Measurements from ENCODE around the gene DDX39B.
"Not testable (repeated sequence)": the region's sequence is repeated elsewhere in the genome, so short reads cannot be mapped to it uniquely, and the experiment has no call there.

Gene DDX39B

DNA sequence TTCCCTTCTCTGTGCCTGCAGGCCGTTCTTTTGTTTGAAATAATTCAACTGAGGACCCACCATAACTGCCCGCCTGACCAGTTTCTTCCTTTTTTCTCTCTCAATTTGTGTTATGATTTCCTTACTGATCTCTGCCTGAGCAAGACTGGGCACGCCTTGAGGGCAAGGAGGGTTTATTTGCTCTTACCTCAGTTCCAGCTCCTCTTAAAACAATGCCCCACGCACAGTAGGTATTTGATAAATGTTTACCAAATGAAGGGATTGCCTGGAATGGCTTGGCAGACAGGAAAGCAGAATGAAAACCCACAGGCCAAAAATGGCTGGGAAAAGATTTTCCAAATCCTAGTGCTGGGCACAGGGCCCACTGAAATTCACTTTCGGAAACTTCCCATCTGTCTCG is 54.1 kb downstream of the DDX39B start:
- not testable (repeated sequence) for DNase-seq (ENCODE audit: low read depth in 2 of 2)

DNA sequence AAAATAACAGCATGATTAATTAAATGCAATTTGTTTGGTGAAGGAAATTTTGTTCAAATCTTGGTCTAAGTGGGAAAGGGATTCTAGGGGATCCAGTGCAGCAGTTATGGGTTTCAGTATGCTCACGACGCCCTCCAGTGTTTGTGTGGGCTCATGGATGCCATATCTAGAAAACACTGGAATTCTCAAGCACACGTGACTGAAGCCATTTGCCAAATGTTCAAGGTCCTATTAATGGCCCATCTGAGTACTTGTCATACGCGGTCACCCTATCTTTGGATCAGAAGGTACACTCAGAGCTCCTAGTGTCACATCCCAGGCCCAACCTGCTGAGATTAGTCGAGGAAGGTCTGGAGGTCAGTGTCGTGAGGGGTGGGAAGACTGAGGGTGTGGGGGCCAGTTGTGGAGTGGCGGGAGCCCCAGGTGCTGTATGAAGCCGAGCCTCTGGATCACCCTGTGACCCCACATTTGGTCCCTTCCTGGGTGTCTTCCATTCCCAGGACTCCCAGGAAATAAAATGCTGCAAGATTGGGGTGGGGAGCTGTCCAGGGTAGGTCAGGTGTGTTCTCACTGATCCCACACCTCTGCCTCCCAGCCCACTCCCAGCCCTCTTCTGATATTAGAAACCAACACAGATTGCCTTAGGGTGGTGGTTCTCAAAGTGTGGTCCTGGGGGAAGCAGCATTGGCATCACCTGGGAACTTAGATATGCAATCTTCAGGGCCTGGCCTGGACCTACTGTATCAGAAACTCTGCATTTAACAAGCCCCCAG is 55.6 kb downstream of the DDX39B start:
- DNase-seq (ENCODE audit: low read depth in 2 of 2): not testable (repeated sequence)

DNA sequence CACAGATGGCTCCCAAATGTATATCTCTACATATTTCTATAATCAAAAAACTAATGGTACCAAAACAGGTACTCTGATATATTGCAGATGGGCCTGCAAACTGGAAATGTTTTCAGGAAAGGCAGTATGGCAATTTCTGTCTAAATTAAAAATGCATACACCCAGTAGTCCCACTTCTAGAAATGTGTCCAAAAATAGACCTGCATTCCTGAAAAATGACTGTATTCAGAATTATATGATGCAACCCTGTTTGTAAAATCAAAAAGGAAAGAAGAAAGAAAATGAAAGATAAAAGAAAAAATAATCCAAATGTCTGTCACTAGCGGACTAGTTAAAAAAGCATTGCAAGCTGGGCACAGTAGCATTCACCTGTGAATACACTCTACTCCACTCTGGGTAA is 56.7 kb downstream of the DDX39B start:
- DNase-seq (ENCODE audit: low read depth in 2 of 2): no peak

DNA sequence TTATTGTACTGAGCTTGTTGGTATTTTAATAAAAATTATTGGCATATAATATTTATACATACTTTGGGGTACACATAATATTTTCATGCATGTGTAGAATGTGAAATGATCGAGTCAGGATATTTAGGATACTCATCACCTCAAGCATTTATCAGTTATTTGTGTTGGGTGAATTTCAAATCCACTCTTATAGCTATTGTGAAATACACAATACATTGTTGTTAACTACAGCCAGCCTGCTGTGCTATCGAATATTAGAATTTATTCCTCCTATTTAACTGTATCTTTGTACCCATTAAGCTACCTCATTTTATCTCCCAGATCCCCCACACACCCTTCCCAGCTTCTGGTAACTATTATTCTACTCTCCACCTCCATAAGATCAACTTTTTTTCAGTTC is 58.4 kb downstream of the DDX39B start:
- no peak for DNase-seq (ENCODE audit: low read depth in 2 of 2)

DNA sequence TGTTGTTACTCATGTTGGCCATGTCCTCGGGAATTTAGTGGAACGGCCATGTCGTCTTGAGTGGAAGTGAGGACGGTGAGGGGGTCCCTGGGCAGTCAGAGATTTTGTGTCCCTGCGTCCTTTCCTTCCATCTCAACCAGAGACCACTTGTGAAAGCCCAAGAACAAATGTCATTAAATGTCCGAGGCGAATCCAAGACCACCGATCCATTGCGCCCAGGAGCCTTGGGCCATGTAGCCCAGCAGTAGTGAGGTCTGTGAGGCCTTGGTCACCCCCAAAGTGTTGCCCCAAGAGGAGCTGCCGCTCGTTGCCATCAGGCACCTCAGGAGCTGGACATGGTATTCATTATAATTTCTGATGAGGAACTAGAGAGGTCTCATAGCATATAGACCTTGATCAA is 61.2 kb downstream of the DDX39B start:
- DNase-seq (ENCODE audit: low read depth in 2 of 2): no peak
